Measurements from ENCODE around the gene CRY2. TPM values are rescaled to one million over a fixed set of nuclear protein-coding genes. Genes with fewer than 3 reads are reported as not detected.
"Not testable (repeated sequence)": the region's sequence is repeated elsewhere in the genome, so short reads cannot be mapped to it uniquely, and the experiment has no call there.

CRY2 gene
- total RNA-seq, 6 donors from 2014 or later: 51.1 to 103 (median 63.2) TPM

DNA sequence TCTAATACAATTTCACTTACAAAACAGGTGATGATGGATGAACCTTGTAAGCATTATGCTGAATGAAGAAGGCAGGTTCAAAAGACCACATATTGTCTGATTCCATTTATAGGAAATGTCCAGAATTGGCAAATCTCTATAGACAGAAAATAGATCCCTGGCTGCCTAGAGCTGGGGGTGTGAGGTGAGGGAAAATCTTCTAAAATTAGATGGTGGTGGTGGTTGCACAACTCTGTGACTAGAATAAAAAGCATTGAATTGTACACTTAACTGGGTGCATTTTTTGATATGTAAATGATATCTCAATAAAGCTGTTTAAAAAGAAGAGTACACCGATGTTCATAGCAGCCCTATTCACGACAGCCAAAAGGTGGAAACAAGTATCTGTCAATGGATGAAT is 16.7 kb upstream of the CRY2 start:
- ATAC-seq (ENCODE audit: low FRiP score in 2 of 2) (no peak), DNase-seq (no peak)
- WGBS, 2 donors: 86 to 87% methylated on average over 2 of the region's 2 CpGs
- Histone ChIP-seq H3K27me3 (no peaks in the 10 kb centered on the region), H3K4me1 (no peaks in the 10 kb centered on the region), H3K36me3 (no peaks in the 10 kb centered on the region), H3K27ac (no peak overlapping the region), H3K4me3 (no peak overlapping the region), H3K9me3 (peaks cover 0 to 3% (median 0%) of the 10 kb centered on the region in 4 donors)
- no peak for TF ChIP-seq POLR2A (IDR thresholded peaks at IDR 0.05)
- TF ChIP-seq, protein P1, sequence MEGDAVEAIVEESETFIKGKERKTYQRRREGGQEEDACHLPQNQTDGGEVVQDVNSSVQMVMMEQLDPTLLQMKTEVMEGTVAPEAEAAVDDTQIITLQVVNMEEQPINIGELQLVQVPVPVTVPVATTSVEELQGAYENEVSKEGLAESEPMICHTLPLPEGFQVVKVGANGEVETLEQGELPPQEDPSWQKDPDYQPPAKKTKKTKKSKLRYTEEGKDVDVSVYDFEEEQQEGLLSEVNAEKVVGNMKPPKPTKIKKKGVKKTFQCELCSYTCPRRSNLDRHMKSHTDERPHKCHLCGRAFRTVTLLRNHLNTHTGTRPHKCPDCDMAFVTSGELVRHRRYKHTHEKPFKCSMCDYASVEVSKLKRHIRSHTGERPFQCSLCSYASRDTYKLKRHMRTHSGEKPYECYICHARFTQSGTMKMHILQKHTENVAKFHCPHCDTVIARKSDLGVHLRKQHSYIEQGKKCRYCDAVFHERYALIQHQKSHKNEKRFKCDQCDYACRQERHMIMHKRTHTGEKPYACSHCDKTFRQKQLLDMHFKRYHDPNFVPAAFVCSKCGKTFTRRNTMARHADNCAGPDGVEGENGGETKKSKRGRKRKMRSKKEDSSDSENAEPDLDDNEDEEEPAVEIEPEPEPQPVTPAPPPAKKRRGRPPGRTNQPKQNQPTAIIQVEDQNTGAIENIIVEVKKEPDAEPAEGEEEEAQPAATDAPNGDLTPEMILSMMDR (IDR thresholded peaks at IDR 0.05): no peak
- no peak for TF ChIP-seq POLR2AphosphoS5 (IDR thresholded peaks at IDR 0.05)
- no peak for TF ChIP-seq EP300 (IDR thresholded peaks at IDR 0.05)

- peak in 1 of 2 donors; percentile 2 for DNase-seq
- ATAC-seq (ENCODE audit: low FRiP score in 2 of 2): no peak
Measured at GRCh38 chr11:45832811-45833441, 14.3 kb upstream of the CRY2 start.

DNA sequence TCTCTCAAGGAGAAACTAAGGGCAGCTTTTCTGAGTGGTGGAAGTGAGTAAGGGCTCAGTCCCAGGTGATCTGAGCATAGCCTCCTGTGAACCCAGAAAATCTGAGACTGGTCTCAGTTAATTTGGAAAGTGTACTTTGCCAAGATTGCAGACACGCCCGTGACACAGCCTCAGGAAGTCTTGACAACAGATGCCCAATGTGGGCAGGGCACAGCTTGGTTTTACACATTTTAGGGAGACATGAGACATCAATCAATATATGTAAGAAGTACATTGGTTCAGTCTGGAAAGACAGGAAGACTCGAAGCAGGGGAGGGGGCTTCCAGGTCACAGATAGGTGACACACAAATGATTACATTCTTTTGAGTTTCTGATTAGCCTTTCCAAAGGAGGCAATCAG is 13.5 kb upstream of the CRY2 start:
- ATAC-seq (ENCODE audit: low FRiP score in 2 of 2) (no peak), DNase-seq (peak in 1 of 2 donors; percentile 13)
- Histone ChIP-seq H3K4me1 (no peaks in the 10 kb centered on the region), H3K9me3 (no peaks in the 10 kb centered on the region), H3K36me3 (no peaks in the 10 kb centered on the region), H3K27ac (no peak overlapping the region), H3K27me3 (no peaks in the 10 kb centered on the region), H3K4me3 (no peak overlapping the region)
- no peak for TF ChIP-seq EP300 (IDR thresholded peaks at IDR 0.05)
- TF ChIP-seq POLR2A (IDR thresholded peaks at IDR 0.05): no peak
- TF ChIP-seq POLR2AphosphoS5 (IDR thresholded peaks at IDR 0.05): no peak
- TF ChIP-seq, protein P1 (IDR thresholded peaks at IDR 0.05): no peak
- 41 to 59% methylated on average over 3 of the region's 3 CpGs for WGBS, 2 donors

More at GRCh38 chr11:45832811-45833441, 14.3 kb upstream of the CRY2 start:
- Histone ChIP-seq H3K36me3 (no peaks in the 10 kb centered on the region), H3K27ac (no peak overlapping the region), H3K4me1 (no peaks in the 10 kb centered on the region), H3K9me3 (no peaks in the 10 kb centered on the region), H3K4me3 (no peak overlapping the region), H3K27me3 (no peaks in the 10 kb centered on the region)
- TF ChIP-seq POLR2AphosphoS5 (IDR thresholded peaks at IDR 0.05) (no peak), EP300 (IDR thresholded peaks at IDR 0.05) (no peak), POLR2A (IDR thresholded peaks at IDR 0.05) (no peak)
- TF ChIP-seq, protein P1 (IDR thresholded peaks at IDR 0.05): no peak
- 84 to 85% methylated on average over 9 of the region's 9 CpGs for WGBS, 2 donors

- 57 to 61% methylated on average over 4 of the region's 4 CpGs for WGBS, 2 donors
- Histone ChIP-seq H3K27me3 (no peaks in the 10 kb centered on the region), H3K27ac (no peak overlapping the region), H3K9me3 (no peaks in the 10 kb centered on the region), H3K4me1 (no peaks in the 10 kb centered on the region), H3K36me3 (no peaks in the 10 kb centered on the region), H3K4me3 (no peak overlapping the region)
- peak in 1 of 2 donors; percentile 16 for DNase-seq
- peak in 1 of 2 donors; percentile 23 for ATAC-seq (ENCODE audit: low FRiP score in 2 of 2)
- TF ChIP-seq, protein P1 (IDR thresholded peaks at IDR 0.05): no peak
- TF ChIP-seq POLR2AphosphoS5 (IDR thresholded peaks at IDR 0.05) (no peak), POLR2A (IDR thresholded peaks at IDR 0.05) (no peak), EP300 (IDR thresholded peaks at IDR 0.05) (no peak)
Measured at GRCh38 chr11:45834298-45834756, 12.9 kb upstream of the CRY2 start.

- no peak overlapping the region for H3K4me3 ChIP-seq
- no peaks in the 10 kb centered on the region for H3K36me3 ChIP-seq
- peaks cover 0 to 11% (median 6%) of the 10 kb centered on the region in 4 donors for H3K4me1 ChIP-seq
- 83 to 91% methylated on average over 6 of the region's 6 CpGs for WGBS, 2 donors
- TF ChIP-seq POLR2A (IDR thresholded peaks at IDR 0.05) (no peak), POLR2AphosphoS5 (IDR thresholded peaks at IDR 0.05) (no peak), EP300 (IDR thresholded peaks at IDR 0.05) (no peak)
- TF ChIP-seq, protein P1 (IDR thresholded peaks at IDR 0.05): no peak
- ATAC-seq (ENCODE audit: low FRiP score in 2 of 2) (no peak), DNase-seq (peak in 1 of 2 donors; percentile 17)
- no peaks in the 10 kb centered on the region for H3K27me3 ChIP-seq
- H3K27ac ChIP-seq: no peak overlapping the region
- H3K9me3 ChIP-seq: no peaks in the 10 kb centered on the region
Measured at GRCh38 chr11:45839204-45839603, 8.1 kb upstream of the CRY2 start.

GRCh38 chr11:45840251-45840650 is 7.0 kb upstream of the CRY2 start:
- not testable (repeated sequence) for H3K27ac ChIP-seq; H3K27me3 ChIP-seq; H3K4me3 ChIP-seq; ATAC-seq (ENCODE audit: low FRiP score in 2 of 2); H3K9me3 ChIP-seq; H3K36me3 ChIP-seq
- peaks cover 0 to 11% (median 6%) of the 10 kb centered on the region in 4 donors for H3K4me1 ChIP-seq
- DNase-seq: peak in 1 of 2 donors; percentile 2
- WGBS, 2 donors: 80 to 95% methylated on average over 13 of the region's 13 CpGs
